Endodermal cell (in vitro differentiated cells): ENCODE data around the gene AMOTL2. TPM values are rescaled to one million over a fixed set of nuclear protein-coding genes. Genes with fewer than 3 reads are reported as not detected.

ENCODE experiments used
- DNase-seq: peaks from one replicate; pipeline ENCODE4 v3.0.0-alpha.2; 2017
- H3K27ac ChIP-seq: 2 replicates; pipeline ENCODE4 v1.5.1; 2013; ENCODE audit warnings: mild to moderate bottlenecking, low read depth, low read length, moderate library complexity
- H3K27me3 ChIP-seq: 2 replicates; pipeline ENCODE4 v1.6.1; 2013; ENCODE audit warnings: mild to moderate bottlenecking, low read length, moderate library complexity; ENCODE audit not compliant: insufficient read depth, control insufficient read depth, poor library complexity, severe bottlenecking
- H3K36me3 ChIP-seq: 2 replicates; pipeline ENCODE4 v1.7.0; 2013; ENCODE audit warnings: mild to moderate bottlenecking, low read length, moderate library complexity; ENCODE audit not compliant: control insufficient read depth, insufficient read depth
- H3K4me1 ChIP-seq: one replicate; pipeline ENCODE4 v1.7.0; 2013; ENCODE audit warnings: low read length; ENCODE audit not compliant: control insufficient read depth, insufficient read depth
- H3K4me3 ChIP-seq: 2 replicates; pipeline ENCODE4 v1.5.1; 2013; ENCODE audit warnings: mild to moderate bottlenecking, low read length, moderate library complexity
- H3K9ac ChIP-seq: 2 replicates; pipeline ENCODE4 v1.6.1; 2013; ENCODE audit warnings: mild to moderate bottlenecking, low read length, moderate library complexity; ENCODE audit not compliant: poor library complexity, severe bottlenecking; ENCODE audit errors: extremely low read depth
- H3K9me3 ChIP-seq: 2 replicates; pipeline ENCODE4 v1.6.1; 2013; ENCODE audit warnings: mild to moderate bottlenecking, low read length, moderate library complexity; ENCODE audit not compliant: control insufficient read depth
- H3K27ac Mint-ChIP-seq: 2 replicates; pipeline ENCODE4 v1.8.0; 2020; ENCODE audit warnings: mixed read lengths
- H3K27me3 Mint-ChIP-seq: 2 replicates; pipeline ENCODE4 v1.8.0; 2021; ENCODE audit warnings: mild to moderate bottlenecking, mixed read lengths; ENCODE audit not compliant: insufficient read depth
- H3K36me3 Mint-ChIP-seq: 2 replicates; pipeline ENCODE4 v1.8.0; 2020; ENCODE audit warnings: low read depth, mixed read lengths
- H3K4me1 Mint-ChIP-seq: 2 replicates; pipeline ENCODE4 v1.8.0; 2020; ENCODE audit warnings: mixed read lengths
- H3K4me3 Mint-ChIP-seq: 2 replicates; pipeline ENCODE4 v1.8.0; 2020; ENCODE audit warnings: mild to moderate bottlenecking, moderate library complexity, mixed read lengths
- H3K9me3 Mint-ChIP-seq: 2 replicates; pipeline ENCODE4 v1.8.0; 2020; ENCODE audit warnings: mild to moderate bottlenecking, mixed read lengths
- CTCF ChIP-seq: fragments of 200-600 bp; sonication (generic); conservative IDR thresholded peaks from 2 replicates; pipeline ENCODE4 v1.5.0; 2021; ENCODE audit warnings: antibody characterized with exemption, mild to moderate bottlenecking
- WGBS, 2 experiments: methylation state at CpG; one replicate each; pipeline versions ENCODE4 v1.1.5 to v1.1.7; 2013; ENCODE audit warnings: missing lambda C conversion rate in 2 of 2, mixed read lengths in 1 of 2; ENCODE audit not compliant: insufficient coverage in 1 of 2, insufficient read length in 1 of 2; 5-methylcytosine and 5-hydroxymethylcytosine counted together
- total RNA-seq, 2 donors: library from RNA; stranded (reverse); fragmentation: NEBNext Ultra II Directional in 1 of 2; extraction: Animal tissue kit (Norgen Biotek cat#: 25700) in 1 of 2; gene quantifications; 2 replicates in 1 of 2; 3 replicates in 1 of 2; pipeline ENCODE4 v1.2.1, GENCODE V29; 2021

The AMOTL2 gene
- total RNA-seq, 2 donors from 2014 or later: 109 to 153 TPM

- Mint-ChIP-seq H3K4me3 (no peak overlapping the region), H3K9me3 (no peaks in the 10 kb centered on the region), H3K36me3 (peaks cover 75% of the 10 kb centered on the region), H3K4me1 (peaks cover 40% of the 10 kb centered on the region), H3K27ac (peak overlapping the region; percentile 68), H3K27me3 (no peaks in the 10 kb centered on the region)
- Histone ChIP-seq H3K36me3 (peaks cover 96% of the 10 kb centered on the region), H3K9ac (no peak overlapping the region), H3K4me1 (peaks cover 28% of the 10 kb centered on the region), H3K9me3 (no peaks in the 10 kb centered on the region), H3K27ac (peak overlapping the region; percentile 89), H3K4me3 (no peak overlapping the region), H3K27me3 (no peaks in the 10 kb centered on the region)
- DNase-seq: peak; percentile 56
- no peak for TF ChIP-seq CTCF
- 94 to 96% methylated on average over 8 to 12 of the region's 12 CpGs for whole genome bisulfite sequencing, 2 experiments
These were observed 14.2 kb downstream of the AMOTL2 start for GRCh38 chr3:134360046-134360445.

GRCh38 chr3:134359121-134360010, 14.9 kb downstream of the AMOTL2 start:
- Mint-ChIP-seq H3K27me3 (no peaks in the 10 kb centered on the region), H3K27ac (peak overlapping the region; percentile 90), H3K36me3 (peaks cover 78% of the 10 kb centered on the region), H3K4me1 (peaks cover 36% of the 10 kb centered on the region), H3K9me3 (no peaks in the 10 kb centered on the region), H3K4me3 (no peak overlapping the region)
- 92 to 96% methylated on average over 7 to 13 of the region's 13 CpGs for WGBS, 2 experiments
- no peak for TF ChIP-seq CTCF
- no peak overlapping the region for H3K4me3 ChIP-seq
- H3K4me1 ChIP-seq: peaks cover 27% of the 10 kb centered on the region
- peak; percentile 59 for DNase-seq
- no peak overlapping the region for H3K9ac ChIP-seq
- no peaks in the 10 kb centered on the region for H3K27me3 ChIP-seq
- no peaks in the 10 kb centered on the region for H3K9me3 ChIP-seq
- peak overlapping the region; percentile 89 for H3K27ac ChIP-seq
- H3K36me3 ChIP-seq: peaks cover 96% of the 10 kb centered on the region

GRCh38 chr3:134357914-134358811, 16.1 kb downstream of the AMOTL2 start:
- TF ChIP-seq CTCF: peak; percentile 68
- peaks cover 23% of the 10 kb centered on the region for H3K4me1 ChIP-seq
- no peak overlapping the region for H3K4me3 ChIP-seq
- H3K27me3 ChIP-seq: no peaks in the 10 kb centered on the region
- peak overlapping the region; percentile 4 for H3K9ac ChIP-seq
- WGBS, 2 experiments: 80 to 86% methylated on average over 6 to 10 of the region's 10 CpGs
- no peaks in the 10 kb centered on the region for H3K27me3 Mint-ChIP-seq
- H3K4me1 Mint-ChIP-seq: peaks cover 32% of the 10 kb centered on the region
- no peaks in the 10 kb centered on the region for H3K9me3 ChIP-seq
- peak overlapping the region; percentile 89 for H3K27ac ChIP-seq
- H3K36me3 Mint-ChIP-seq: peaks cover 71% of the 10 kb centered on the region
- no peaks in the 10 kb centered on the region for H3K9me3 Mint-ChIP-seq
- H3K36me3 ChIP-seq: peaks cover 96% of the 10 kb centered on the region
- peak overlapping the region; percentile 90 for H3K27ac Mint-ChIP-seq
- no peak overlapping the region for H3K4me3 Mint-ChIP-seq
- peak; percentile 78 for DNase-seq
